ENCODE data around the gene KLF7. TPM values are rescaled to one million over a fixed set of nuclear protein-coding genes. Genes with fewer than 3 reads are reported as not detected.

KLF7 gene
- total RNA-seq, 2 experiments from 2014 or later: 28.3 to 31.4 TPM

DNA sequence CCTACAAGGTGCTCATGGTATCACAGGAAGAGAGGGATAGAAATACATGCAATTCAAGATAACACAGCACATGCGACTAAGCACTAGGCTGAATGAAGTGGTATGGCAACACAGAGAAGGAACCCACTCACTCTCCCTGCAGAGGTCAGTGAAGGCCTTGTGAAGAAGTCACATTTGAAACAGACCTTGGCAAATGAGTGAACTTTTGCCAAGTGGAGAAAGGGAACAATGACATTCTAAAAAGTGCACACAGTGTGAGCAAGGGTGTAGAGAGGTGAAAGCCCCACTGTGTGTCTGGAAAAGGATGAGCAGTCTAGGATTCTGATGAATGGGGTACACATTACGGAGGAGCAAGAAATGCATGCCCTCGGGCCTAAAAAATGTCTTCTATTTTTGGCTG lies 23.3 kb downstream of the KLF7 start:
- H3K27ac Mint-ChIP-seq: peak overlapping the region; percentile 98
- H3K27me3 Mint-ChIP-seq: no peaks in the 10 kb centered on the region
- H3K4me3 Mint-ChIP-seq: peak overlapping the region; percentile 63
- CTCF ChIA-PET: interaction anchor here (0.6 to 4.4 kb wide), 10 partner anchors 11 to 342 kb away, joined by 3 to 49 read pairs (median 6); partner anchors contain the start of gene KLF7
- H3K9me3 Mint-ChIP-seq: peaks cover 4% of the 10 kb centered on the region
- H3K4me1 Mint-ChIP-seq: peaks cover 64% of the 10 kb centered on the region
- peaks cover 66% of the 10 kb centered on the region for H3K36me3 Mint-ChIP-seq (ENCODE audit: low read depth)
- POLR2A ChIA-PET: interaction anchor here (0.7 to 4.3 kb wide), 19 partner anchors 9 to 388 kb away, joined by 3 to 276 read pairs (median 7); partner anchors contain the start of genes CREB1, FASTKD2, KLF7 and MDH1B
- no peak for DNase-seq

DNA sequence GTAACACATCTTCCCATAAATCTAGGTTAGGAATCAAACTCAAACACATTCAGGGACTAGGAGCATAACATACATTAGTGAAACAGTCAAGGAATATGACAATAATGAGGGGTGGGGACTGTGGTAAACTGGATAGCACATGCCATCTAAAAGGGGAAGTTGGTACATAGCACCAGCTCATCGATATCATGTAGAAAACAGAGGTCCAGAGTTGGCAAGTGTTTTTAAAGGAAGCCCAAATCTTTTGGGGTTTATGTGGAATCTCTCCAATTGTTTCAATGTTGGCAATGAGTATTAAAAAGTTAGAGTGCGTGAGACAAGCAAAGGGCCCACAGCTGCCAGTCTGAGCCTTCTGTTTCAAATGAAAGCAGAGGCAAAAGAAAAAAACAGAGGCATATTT lies 24.4 kb downstream of the KLF7 start:
- Mint-ChIP-seq H3K36me3 (ENCODE audit: low read depth) (peaks cover 61% of the 10 kb centered on the region), H3K27me3 (no peaks in the 10 kb centered on the region), H3K4me1 (peaks cover 65% of the 10 kb centered on the region), H3K9me3 (peaks cover 3% of the 10 kb centered on the region), H3K27ac (peak overlapping the region; percentile 98), H3K4me3 (no peak overlapping the region)
- POLR2A ChIA-PET: interaction anchor here (1.0 to 4.3 kb wide), 10 partner anchors 8 to 195 kb away, joined by 3 to 276 read pairs (median 8); partner anchors contain the start of gene KLF7
- DNase-seq: no peak
- CTCF ChIA-PET: interaction anchor here (1.2 to 4.4 kb wide), 4 partner anchors 10 to 331 kb away, joined by 6 to 49 read pairs (median 25); partner anchors contain the start of gene KLF7

DNA sequence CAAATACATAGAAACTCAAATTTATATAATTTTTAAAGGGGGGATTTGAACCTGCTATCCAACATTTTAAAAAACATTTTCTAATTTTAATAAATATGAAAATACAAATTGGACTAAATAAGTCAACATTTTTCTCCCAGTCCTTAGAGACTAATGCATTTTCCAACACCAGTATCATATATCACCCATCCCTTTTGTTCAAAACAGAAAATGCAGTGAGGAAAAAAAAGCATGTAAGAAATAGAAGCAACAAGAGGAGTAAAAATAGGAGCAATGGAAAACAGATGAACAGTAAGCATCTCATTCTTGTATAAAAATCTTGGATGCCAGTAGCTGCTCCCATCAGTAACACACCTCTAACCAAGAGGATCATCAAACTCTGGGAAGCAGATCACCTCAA lies 25.5 kb downstream of the KLF7 start:
- POLR2A ChIA-PET: interaction anchor here (2.1 kb wide), 1 partner anchor 14 kb away, joined by 6 read pairs; no protein-coding TSS in a partner anchor

DNA sequence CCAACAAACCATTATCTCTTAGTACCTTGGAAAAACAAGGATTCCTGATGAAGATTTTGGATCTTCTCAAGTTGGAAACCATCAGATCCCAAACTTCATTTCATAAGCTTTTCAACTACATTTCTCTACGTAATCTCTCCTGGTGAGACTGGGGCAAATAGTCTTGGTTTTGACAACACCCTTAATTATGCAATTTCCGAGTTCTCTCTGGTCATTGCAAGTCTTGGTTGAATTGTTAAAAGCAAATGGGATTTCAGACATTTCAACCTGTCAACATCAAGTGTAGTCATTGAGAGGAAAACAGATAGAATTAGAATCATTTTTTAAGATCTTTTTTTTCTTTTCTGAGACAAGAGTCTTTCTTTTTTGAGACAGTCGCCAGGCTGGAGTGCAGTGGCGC lies 26.2 kb downstream of the KLF7 start:
- H3K4me1 Mint-ChIP-seq: peaks cover 60% of the 10 kb centered on the region
- ChIA-PET POLR2A (interaction anchor here (0.7 kb wide), 1 partner anchor 23 kb away, joined by 3 read pairs; no protein-coding TSS in a partner anchor), CTCF (no interaction called here)
- H3K27ac Mint-ChIP-seq: no peak overlapping the region
- peaks cover 58% of the 10 kb centered on the region for H3K36me3 Mint-ChIP-seq (ENCODE audit: low read depth)
- H3K27me3 Mint-ChIP-seq: no peaks in the 10 kb centered on the region
- no peak for DNase-seq
- no peaks in the 10 kb centered on the region for H3K9me3 Mint-ChIP-seq
- no peak overlapping the region for H3K4me3 Mint-ChIP-seq

More for the DNA sequence above, 25.5 kb downstream of the KLF7 start:
- H3K4me1 Mint-ChIP-seq: peaks cover 65% of the 10 kb centered on the region
- CTCF ChIA-PET: interaction anchor here (0.6 to 4.4 kb wide), 2 partner anchors 24 to 581 kb away, joined by 4 to 49 read pairs; partner anchors contain the start of gene KLF7
- DNase-seq: no peak
- peaks cover 58% of the 10 kb centered on the region for H3K36me3 Mint-ChIP-seq (ENCODE audit: low read depth)
- no peaks in the 10 kb centered on the region for H3K9me3 Mint-ChIP-seq
- no peaks in the 10 kb centered on the region for H3K27me3 Mint-ChIP-seq
- H3K4me3 Mint-ChIP-seq: no peak overlapping the region
- no peak overlapping the region for H3K27ac Mint-ChIP-seq

- POLR2A ChIA-PET: interaction anchor here (0.7 kb wide), 1 partner anchor 24 kb away, joined by 3 read pairs; no protein-coding TSS in a partner anchor
- Mint-ChIP-seq H3K27ac (no peak overlapping the region), H3K4me1 (peaks cover 52% of the 10 kb centered on the region)
Measured at GRCh38 chr2:207138627-207139297, 27.0 kb downstream of the KLF7 start.

DNA sequence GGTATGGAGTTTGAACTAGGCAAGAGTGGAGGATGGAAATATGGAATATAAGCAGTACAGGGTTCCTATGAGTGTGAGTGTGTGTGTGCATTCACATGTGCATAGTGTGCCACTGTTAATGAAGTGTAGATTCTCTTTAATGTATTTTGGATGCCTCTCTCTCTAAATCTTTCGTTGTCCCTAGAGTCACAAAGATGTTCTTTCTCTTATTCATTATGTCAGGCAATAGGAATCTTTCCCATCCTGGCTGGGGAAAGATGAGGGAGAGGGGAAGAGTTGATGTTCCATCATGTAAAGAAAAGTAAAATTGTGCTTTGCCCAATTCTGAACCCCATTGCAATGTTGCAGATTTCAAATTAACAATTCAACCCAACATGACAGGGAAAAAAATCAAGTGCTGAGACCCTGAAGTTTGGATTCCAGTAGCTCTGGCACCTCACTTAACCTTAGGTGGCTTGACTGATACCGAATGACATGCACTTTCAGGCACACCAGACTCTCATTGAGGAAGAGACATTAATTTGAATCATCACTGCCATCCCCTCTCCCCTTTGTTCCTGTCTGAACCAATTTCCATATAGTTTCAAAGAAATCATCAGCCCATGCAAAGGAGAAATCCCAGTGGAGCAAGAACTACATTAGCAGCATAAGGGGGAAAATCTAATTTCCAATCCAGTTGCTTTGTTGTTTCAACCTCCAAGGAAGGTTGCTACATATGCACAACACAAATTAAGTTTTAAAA lies 28.0 kb downstream of the KLF7 start:
- Mint-ChIP-seq H3K36me3 (ENCODE audit: low read depth) (peaks cover 63% of the 10 kb centered on the region), H3K27ac (no peak overlapping the region), H3K9me3 (no peaks in the 10 kb centered on the region), H3K4me1 (peaks cover 42% of the 10 kb centered on the region), H3K27me3 (no peaks in the 10 kb centered on the region), H3K4me3 (no peak overlapping the region)
- DNase-seq: no peak
- POLR2A ChIA-PET: interaction anchor here (1.0 kb wide), 1 partner anchor 28 kb away, joined by 4 read pairs; the partner anchor contains the start of gene KLF7
- CTCF ChIA-PET: no interaction called here

More at GRCh38 chr2:207138627-207139297, 27.0 kb downstream of the KLF7 start:
- DNase-seq: no peak
- no peak overlapping the region for H3K4me3 Mint-ChIP-seq
- H3K36me3 Mint-ChIP-seq (ENCODE audit: low read depth): peaks cover 61% of the 10 kb centered on the region
- CTCF ChIA-PET: no interaction called here
- no peaks in the 10 kb centered on the region for H3K9me3 Mint-ChIP-seq
- no peaks in the 10 kb centered on the region for H3K27me3 Mint-ChIP-seq

DNA sequence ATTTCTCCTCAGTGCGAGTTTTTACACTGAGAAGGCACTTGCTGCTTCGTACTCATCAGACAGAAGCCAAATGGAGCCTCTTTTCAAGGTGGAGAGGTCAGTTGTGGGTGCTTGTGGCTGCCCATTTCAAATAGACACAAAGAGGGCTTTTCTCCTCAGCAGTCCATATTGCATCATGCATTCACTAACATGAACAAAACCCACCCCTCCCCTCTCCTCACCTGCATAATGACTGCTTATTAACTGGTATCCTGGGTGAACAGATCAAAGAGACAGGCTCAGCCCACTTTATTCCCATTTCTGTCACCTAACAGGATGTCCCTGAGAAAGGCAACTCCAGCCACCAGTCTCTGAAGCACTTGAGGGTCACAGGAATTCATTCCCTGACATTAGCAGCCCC lies 28.9 kb downstream of the KLF7 start:
- Mint-ChIP-seq H3K27ac (no peak overlapping the region), H3K36me3 (ENCODE audit: low read depth) (peaks cover 59% of the 10 kb centered on the region), H3K9me3 (no peaks in the 10 kb centered on the region), H3K27me3 (no peaks in the 10 kb centered on the region), H3K4me1 (peaks cover 38% of the 10 kb centered on the region), H3K4me3 (no peak overlapping the region)
- DNase-seq: no peak
- ChIA-PET POLR2A (no interaction called here), CTCF (no interaction called here)

DNA sequence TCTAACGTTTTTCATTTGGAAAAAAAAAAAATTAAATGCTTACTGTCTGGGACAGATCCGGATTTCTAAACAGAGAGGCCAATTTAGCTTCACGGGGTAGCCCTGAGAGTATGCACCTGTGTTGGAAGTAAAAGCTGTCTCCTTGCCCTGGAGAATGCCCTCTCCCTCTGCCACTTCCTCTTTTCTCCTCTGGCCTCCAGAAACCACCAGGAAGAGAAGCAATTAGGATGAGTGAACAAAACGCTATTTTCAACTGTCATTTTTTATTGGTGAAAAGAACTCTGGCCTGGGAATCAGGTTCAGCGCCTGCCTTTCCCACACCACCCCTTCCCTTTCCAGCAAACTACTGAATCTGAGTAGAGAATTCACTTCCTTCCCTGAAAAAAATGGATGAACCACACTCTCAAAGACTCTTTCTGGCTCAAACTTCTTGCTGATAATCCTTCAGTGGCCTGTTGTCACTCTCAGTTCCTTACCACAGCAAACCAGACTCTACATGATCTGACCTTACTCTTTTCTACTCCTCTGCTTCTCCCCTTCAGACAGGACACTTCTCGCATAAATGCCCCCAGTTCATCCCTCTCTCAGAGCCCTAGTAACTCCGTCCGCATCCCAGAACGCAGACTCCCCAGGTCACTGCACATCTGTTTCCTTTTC lies 29.8 kb downstream of the KLF7 start:
- Mint-ChIP-seq H3K4me1 (peaks cover 35% of the 10 kb centered on the region), H3K4me3 (no peak overlapping the region), H3K9me3 (no peaks in the 10 kb centered on the region), H3K27ac (no peak overlapping the region), H3K36me3 (ENCODE audit: low read depth) (peaks cover 61% of the 10 kb centered on the region), H3K27me3 (no peaks in the 10 kb centered on the region)
- ChIA-PET POLR2A (interaction anchor here (1.3 kb wide), 1 partner anchor 30 kb away, joined by 3 read pairs; the partner anchor contains the start of gene KLF7), CTCF (no interaction called here)
- DNase-seq: no peak

GRCh38 chr2:207135340-207135739 lies 30.4 kb downstream of the KLF7 start:
- Mint-ChIP-seq H3K27ac (no peak overlapping the region), H3K4me1 (peaks cover 34% of the 10 kb centered on the region), H3K4me3 (no peak overlapping the region), H3K9me3 (no peaks in the 10 kb centered on the region), H3K27me3 (no peaks in the 10 kb centered on the region), H3K36me3 (ENCODE audit: low read depth) (peaks cover 60% of the 10 kb centered on the region)
- CTCF ChIA-PET: interaction anchor here (0.6 kb wide), 1 partner anchor 635 kb away, joined by 4 read pairs; no protein-coding TSS in a partner anchor
- POLR2A ChIA-PET: interaction anchor here (1.3 kb wide), 2 partner anchors 30 to 395 kb away, joined by 3 read pairs; partner anchors contain the start of genes CREB1 and KLF7
- no peak for DNase-seq

- ChIA-PET CTCF (no interaction called here), POLR2A (interaction anchor here (1.3 to 2.4 kb wide), 2 partner anchors 8 to 396 kb away, joined by 3 to 9 read pairs; partner anchors contain the start of gene CREB1)
Measured at GRCh38 chr2:207133820-207134519, 31.8 kb downstream of the KLF7 start.

GRCh38 chr2:207133458-207133819 lies 32.3 kb downstream of the KLF7 start:
- Mint-ChIP-seq H3K9me3 (no peaks in the 10 kb centered on the region), H3K27ac (no peak overlapping the region), H3K4me3 (no peak overlapping the region), H3K4me1 (peaks cover 30% of the 10 kb centered on the region), H3K36me3 (ENCODE audit: low read depth) (peaks cover 61% of the 10 kb centered on the region), H3K27me3 (no peaks in the 10 kb centered on the region)
- POLR2A ChIA-PET: interaction anchor here (2.4 kb wide), 1 partner anchor 9 kb away, joined by 9 read pairs; no protein-coding TSS in a partner anchor
- DNase-seq: no peak
- CTCF ChIA-PET: no interaction called here

More at GRCh38 chr2:207133820-207134519, 31.8 kb downstream of the KLF7 start:
- Mint-ChIP-seq H3K4me3 (no peak overlapping the region), H3K9me3 (no peaks in the 10 kb centered on the region), H3K36me3 (ENCODE audit: low read depth) (peaks cover 61% of the 10 kb centered on the region), H3K27me3 (no peaks in the 10 kb centered on the region), H3K4me1 (peaks cover 33% of the 10 kb centered on the region), H3K27ac (no peak overlapping the region)
- no peak for DNase-seq

DNA sequence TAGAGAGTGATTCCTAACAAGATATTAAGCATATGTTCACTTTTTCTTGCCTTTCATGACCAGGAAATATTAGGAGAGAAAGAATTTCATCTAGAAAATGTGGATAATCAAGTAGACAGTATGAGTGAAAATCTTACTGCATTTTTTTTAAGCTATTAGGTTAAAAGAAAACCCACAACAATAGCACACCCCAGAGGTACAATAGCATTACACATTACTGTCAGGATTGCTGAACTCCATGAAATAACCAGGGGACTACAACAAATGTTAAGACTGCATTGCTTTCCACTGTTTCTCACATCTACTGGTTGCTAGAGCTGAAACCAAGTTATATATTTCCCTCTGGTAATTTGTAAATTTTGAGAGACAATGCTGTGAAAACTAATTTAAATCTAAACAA lies 33.7 kb downstream of the KLF7 start:
- H3K27ac Mint-ChIP-seq: no peak overlapping the region
- H3K4me3 Mint-ChIP-seq: no peak overlapping the region
- no peak for DNase-seq
- H3K9me3 Mint-ChIP-seq: peaks cover 1% of the 10 kb centered on the region
- H3K36me3 Mint-ChIP-seq (ENCODE audit: low read depth): peaks cover 53% of the 10 kb centered on the region
- peaks cover 31% of the 10 kb centered on the region for H3K4me1 Mint-ChIP-seq
- CTCF ChIA-PET: interaction anchor here (1.3 kb wide), 1 partner anchor 10 kb away, joined by 6 read pairs; no protein-coding TSS in a partner anchor
- POLR2A ChIA-PET: interaction anchor here (2.4 kb wide), 1 partner anchor 10 kb away, joined by 9 read pairs; no protein-coding TSS in a partner anchor
- H3K27me3 Mint-ChIP-seq: no peaks in the 10 kb centered on the region
